OCI-LY3 (cell line): ENCODE measurements around the gene RSAD2.

ENCODE experiments used
- EZH2phosphoT487 ChIP-seq: fragments of 200-600 bp; shearing (Covaris generic); IDR thresholded peaks from 2 replicates; pipeline ENCODE4 v1.6.1; 2018; ENCODE audit warnings: antibody characterized with exemption, mixed run types, low read depth
- TF ChIP-seq, protein P1 (sequence below): fragments of 200-600, 300-600 bp; sonication (generic); IDR thresholded peaks from 2 replicates; pipeline ENCODE4 v1.5.1; 2014; ENCODE audit warnings: antibody characterized with exemption, low read length, low read depth

DNA sequence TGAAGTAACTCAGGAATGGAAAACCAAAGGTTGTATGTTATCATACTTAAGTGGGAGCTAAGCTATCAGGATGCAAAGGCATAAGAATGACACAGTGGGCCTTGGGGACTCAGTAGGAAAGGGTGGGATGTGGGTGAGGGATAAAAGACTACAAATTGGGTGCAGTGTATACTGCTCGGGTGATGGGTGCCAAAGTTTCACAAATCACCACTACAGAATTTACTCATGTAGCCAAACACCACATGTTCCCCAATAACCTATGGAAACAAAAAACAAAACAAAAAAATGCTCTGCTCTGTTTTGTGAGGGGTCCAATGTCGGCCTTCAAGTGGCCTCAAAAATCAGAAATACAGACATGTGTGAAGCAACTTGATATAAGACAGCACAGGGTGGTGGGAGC, 30.7 kb downstream of the RSAD2 start:
- TF ChIP-seq, protein P1, sequence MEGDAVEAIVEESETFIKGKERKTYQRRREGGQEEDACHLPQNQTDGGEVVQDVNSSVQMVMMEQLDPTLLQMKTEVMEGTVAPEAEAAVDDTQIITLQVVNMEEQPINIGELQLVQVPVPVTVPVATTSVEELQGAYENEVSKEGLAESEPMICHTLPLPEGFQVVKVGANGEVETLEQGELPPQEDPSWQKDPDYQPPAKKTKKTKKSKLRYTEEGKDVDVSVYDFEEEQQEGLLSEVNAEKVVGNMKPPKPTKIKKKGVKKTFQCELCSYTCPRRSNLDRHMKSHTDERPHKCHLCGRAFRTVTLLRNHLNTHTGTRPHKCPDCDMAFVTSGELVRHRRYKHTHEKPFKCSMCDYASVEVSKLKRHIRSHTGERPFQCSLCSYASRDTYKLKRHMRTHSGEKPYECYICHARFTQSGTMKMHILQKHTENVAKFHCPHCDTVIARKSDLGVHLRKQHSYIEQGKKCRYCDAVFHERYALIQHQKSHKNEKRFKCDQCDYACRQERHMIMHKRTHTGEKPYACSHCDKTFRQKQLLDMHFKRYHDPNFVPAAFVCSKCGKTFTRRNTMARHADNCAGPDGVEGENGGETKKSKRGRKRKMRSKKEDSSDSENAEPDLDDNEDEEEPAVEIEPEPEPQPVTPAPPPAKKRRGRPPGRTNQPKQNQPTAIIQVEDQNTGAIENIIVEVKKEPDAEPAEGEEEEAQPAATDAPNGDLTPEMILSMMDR = no peak
- TF ChIP-seq EZH2phosphoT487 = no peak
